Glutamatergic neuron (in vitro differentiated cells): ENCODE data around the gene PIK3R1. TPM values are rescaled to one million over a fixed set of nuclear protein-coding genes. Genes with fewer than 3 reads are reported as not detected.

Experiments
- DNase-seq: peaks from one replicate; pipeline ENCODE4 v3.0.0; 2022
- H3K27ac Mint-ChIP-seq: one replicate; pipeline ENCODE4 v1.8.0; 2020; ENCODE audit warnings: mild to moderate bottlenecking, mixed read lengths, inconsistent platforms; ENCODE audit not compliant: unreplicated experiment
- H3K27me3 Mint-ChIP-seq: one replicate; pipeline ENCODE4 v1.8.0; 2020; ENCODE audit warnings: mild to moderate bottlenecking, moderate library complexity, mixed read lengths, inconsistent platforms; ENCODE audit not compliant: unreplicated experiment
- H3K36me3 Mint-ChIP-seq: one replicate; pipeline ENCODE4 v1.8.0; 2020; ENCODE audit warnings: mild to moderate bottlenecking, mixed read lengths, inconsistent platforms; ENCODE audit not compliant: unreplicated experiment
- H3K4me1 Mint-ChIP-seq: one replicate; pipeline ENCODE4 v1.8.0; 2020; ENCODE audit warnings: mild to moderate bottlenecking, low read depth, mixed read lengths, inconsistent platforms; ENCODE audit not compliant: unreplicated experiment
- H3K4me3 Mint-ChIP-seq: one replicate; pipeline ENCODE4 v1.8.0; 2020; ENCODE audit warnings: mild to moderate bottlenecking, mixed read lengths, inconsistent platforms; ENCODE audit not compliant: unreplicated experiment
- H3K9me3 Mint-ChIP-seq: one replicate; pipeline ENCODE4 v1.8.0; 2020; ENCODE audit warnings: mild to moderate bottlenecking, moderate library complexity, mixed read lengths, inconsistent platforms; ENCODE audit not compliant: unreplicated experiment
- CTCF ChIP-seq: fragments of 200-600 bp; sonication (generic); IDR thresholded peaks from one replicate; pipeline ENCODE4 v1.5.0; 2021; ENCODE audit not compliant: partially characterized antibody, unreplicated experiment
- total RNA-seq: library from RNA; stranded (reverse); fragmentation: NEBNext Ultra II Directional; extraction: Animal tissue kit (Norgen Biotek cat#: 25700); gene quantifications from one replicate; pipeline ENCODE4 v1.2.1, GENCODE V29; 2021; ENCODE audit not compliant: unreplicated experiment

The PIK3R1 gene
- total RNA-seq, 1 donor from 2014 or later: 49.4 TPM

- TF ChIP-seq CTCF: no peak
- peaks cover 25% of the 10 kb centered on the region for H3K4me1 Mint-ChIP-seq
- H3K27me3 Mint-ChIP-seq: peaks cover 2% of the 10 kb centered on the region
- no peak overlapping the region for H3K4me3 Mint-ChIP-seq
- no peak overlapping the region for H3K27ac Mint-ChIP-seq
- peaks cover 7% of the 10 kb centered on the region for H3K9me3 Mint-ChIP-seq
- no peak for DNase-seq
- no peaks in the 10 kb centered on the region for H3K36me3 Mint-ChIP-seq
Observed at GRCh38 chr5:68220914-68221313, 5.4 kb downstream of the PIK3R1 start.

GRCh38 chr5:68221488-68221887 lies 5.9 kb downstream of the PIK3R1 start:
- H3K4me3 Mint-ChIP-seq: no peak overlapping the region
- H3K36me3 Mint-ChIP-seq: no peaks in the 10 kb centered on the region
- peaks cover 5% of the 10 kb centered on the region for H3K9me3 Mint-ChIP-seq
- TF ChIP-seq CTCF: no peak
- DNase-seq: no peak
- H3K27ac Mint-ChIP-seq: no peak overlapping the region
- H3K27me3 Mint-ChIP-seq: peaks cover 2% of the 10 kb centered on the region
- peaks cover 31% of the 10 kb centered on the region for H3K4me1 Mint-ChIP-seq

GRCh38 chr5:68222310-68222709 lies 6.8 kb downstream of the PIK3R1 start:
- no peaks in the 10 kb centered on the region for H3K27me3 Mint-ChIP-seq
- H3K27ac Mint-ChIP-seq: no peak overlapping the region
- peaks cover 33% of the 10 kb centered on the region for H3K4me1 Mint-ChIP-seq
- H3K36me3 Mint-ChIP-seq: no peaks in the 10 kb centered on the region
- H3K9me3 Mint-ChIP-seq: no peaks in the 10 kb centered on the region
- no peak for DNase-seq
- no peak for TF ChIP-seq CTCF
- H3K4me3 Mint-ChIP-seq: no peak overlapping the region

- DNase-seq: no peak
- Mint-ChIP-seq H3K9me3 (no peaks in the 10 kb centered on the region), H3K4me3 (no peak overlapping the region), H3K4me1 (peaks cover 33% of the 10 kb centered on the region), H3K27ac (no peak overlapping the region), H3K36me3 (no peaks in the 10 kb centered on the region), H3K27me3 (no peaks in the 10 kb centered on the region)
- TF ChIP-seq CTCF: no peak
Observed at GRCh38 chr5:68222824-68223354, 7.3 kb downstream of the PIK3R1 start.

- no peak overlapping the region for H3K4me3 Mint-ChIP-seq
- H3K4me1 Mint-ChIP-seq: peaks cover 30% of the 10 kb centered on the region
- DNase-seq: no peak
- H3K36me3 Mint-ChIP-seq: no peaks in the 10 kb centered on the region
- no peak overlapping the region for H3K27ac Mint-ChIP-seq
- TF ChIP-seq CTCF: no peak
- H3K27me3 Mint-ChIP-seq: no peaks in the 10 kb centered on the region
- no peaks in the 10 kb centered on the region for H3K9me3 Mint-ChIP-seq
Observed at GRCh38 chr5:68223904-68224303, 8.3 kb downstream of the PIK3R1 start.
